Hepatocyte (in vitro differentiated cells): ENCODE results near the gene LMO4. TPM values are rescaled to one million over a fixed set of nuclear protein-coding genes. Genes with fewer than 3 reads are reported as not detected.

Source experiments
- DNase-seq: peaks from one replicate; pipeline ENCODE4 v3.0.0-alpha.2; 2016; ENCODE audit warnings: low spot score
- H2AFZ ChIP-seq: fragments of 200-600 bp; sonication (generic); 2 replicates; pipeline ENCODE4 v1.6.0; 2016; ENCODE audit warnings: antibody characterized with exemption, mild to moderate bottlenecking
- H3K27ac ChIP-seq: fragments of 200-600 bp; sonication (generic); 2 replicates; pipeline ENCODE4 v1.5.1; 2016; ENCODE audit warnings: mild to moderate bottlenecking
- H3K27me3 ChIP-seq: fragments of 200-600 bp; sonication (generic); 2 replicates; pipeline ENCODE4 v1.6.1; 2016
- H3K36me3 ChIP-seq: fragments of 200-600 bp; sonication (generic); replicated peaks from 2 replicates; pipeline ENCODE4 v1.5.1; 2016; ENCODE audit warnings: low read depth; ENCODE audit not compliant: insufficient read depth
- H3K4me1 ChIP-seq: fragments of 200-600 bp; sonication (generic); 2 replicates; pipeline ENCODE4 v1.5.1; 2016; ENCODE audit warnings: mild to moderate bottlenecking, moderate library complexity; ENCODE audit not compliant: insufficient read depth
- H3K4me2 ChIP-seq: fragments of 200-600 bp; sonication (generic); 2 replicates; pipeline ENCODE4 v1.6.0; 2016
- H3K4me3 ChIP-seq: fragments of 200-600 bp; sonication (generic); 2 replicates; pipeline ENCODE4 v1.5.1; 2016; ENCODE audit warnings: mild to moderate bottlenecking
- H3K79me2 ChIP-seq: fragments of 200-600 bp; sonication (generic); 2 replicates; pipeline ENCODE4 v1.6.0; 2017; ENCODE audit warnings: mild to moderate bottlenecking
- H3K9me2 ChIP-seq: fragments of 200-600 bp; sonication (generic); replicated peaks from 2 replicates; pipeline ENCODE4 v1.6.0; 2017; ENCODE audit warnings: mild to moderate bottlenecking; ENCODE audit not compliant: insufficient read depth
- H3K9me3 ChIP-seq: fragments of 200-600 bp; sonication (generic); 2 replicates; pipeline ENCODE4 v1.5.1; 2016; ENCODE audit warnings: low read depth, mild to moderate bottlenecking
- H4K20me1 ChIP-seq: fragments of 200-600 bp; sonication (generic); 2 replicates; pipeline ENCODE4 v1.6.0; 2016; ENCODE audit warnings: mild to moderate bottlenecking; ENCODE audit not compliant: insufficient read depth, poor library complexity, severe bottlenecking
- EZH2 ChIP-seq: fragments of 200-600 bp; sonication (generic); IDR thresholded peaks from 2 replicates; pipeline ENCODE4 v1.6.1; 2016; ENCODE audit warnings: antibody characterized with exemption, mild to moderate bottlenecking, borderline replicate concordance
- EZH2phosphoT487 ChIP-seq: fragments of 200-600 bp; sonication (generic); IDR thresholded peaks from one replicate; pipeline ENCODE4 v1.6.1; 2018; ENCODE audit warnings: antibody characterized with exemption, mild to moderate bottlenecking, low read depth, moderate library complexity; ENCODE audit not compliant: unreplicated experiment, severe bottlenecking
- WGBS: methylation state at CpG from one replicate; pipeline ENCODE4 v1.1.6; 2016; ENCODE audit warnings: low lambda C conversion rate; ENCODE audit errors: missing lambda C conversion rate; 5-methylcytosine and 5-hydroxymethylcytosine counted together
- polyA plus RNA-seq: library from polyadenylated mRNA; unstranded; fragments of >200 nt; fragmentation: Nextera tagmentation; extraction: Ambion mirVana; gene quantifications from 2 replicates; pipeline ENCODE4 v1.2.1, GENCODE V29; 2016
- total RNA-seq: library from RNA; depleted of rRNA; stranded (reverse); fragments of >200 nt; gene quantifications from 2 replicates; pipeline ENCODE4 v1.2.3, GENCODE V29; 2014
- TF ChIP-seq, protein P1 (sequence below): fragments of 200-600 bp; sonication (generic); IDR thresholded peaks from 2 replicates; pipeline ENCODE4 v1.5.1; 2016; ENCODE audit warnings: antibody characterized with exemption, mild to moderate bottlenecking; ENCODE audit not compliant: poor library complexity

The LMO4 gene
- total and polyA plus RNA-seq, 2 experiments from 2014 or later = 59.1 to 221 TPM

DNA sequence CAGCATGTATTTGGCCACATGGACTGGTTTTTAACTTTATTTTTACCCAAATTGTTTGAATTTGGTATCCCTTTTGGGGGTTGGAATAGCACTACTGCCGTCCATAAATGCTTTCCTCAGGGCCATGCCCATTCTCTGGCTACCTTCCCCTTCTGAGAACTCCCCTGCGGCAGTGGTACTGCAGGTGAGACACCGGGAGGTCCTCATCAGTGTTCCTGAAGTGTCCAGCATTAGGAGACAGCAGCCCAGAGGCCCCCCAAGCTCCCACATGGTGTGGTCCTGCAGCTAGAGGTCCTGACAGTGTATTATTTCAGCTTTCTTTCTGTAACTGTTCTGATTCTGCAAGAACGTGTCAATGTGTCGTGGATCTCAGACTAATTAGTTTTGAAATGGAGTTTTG, 8.9 kb downstream of the LMO4 start:
- peaks cover 100% of the 10 kb centered on the region for H3K79me2 ChIP-seq
- peaks cover 10% of the 10 kb centered on the region for H3K4me1 ChIP-seq
- TF ChIP-seq, protein P1, sequence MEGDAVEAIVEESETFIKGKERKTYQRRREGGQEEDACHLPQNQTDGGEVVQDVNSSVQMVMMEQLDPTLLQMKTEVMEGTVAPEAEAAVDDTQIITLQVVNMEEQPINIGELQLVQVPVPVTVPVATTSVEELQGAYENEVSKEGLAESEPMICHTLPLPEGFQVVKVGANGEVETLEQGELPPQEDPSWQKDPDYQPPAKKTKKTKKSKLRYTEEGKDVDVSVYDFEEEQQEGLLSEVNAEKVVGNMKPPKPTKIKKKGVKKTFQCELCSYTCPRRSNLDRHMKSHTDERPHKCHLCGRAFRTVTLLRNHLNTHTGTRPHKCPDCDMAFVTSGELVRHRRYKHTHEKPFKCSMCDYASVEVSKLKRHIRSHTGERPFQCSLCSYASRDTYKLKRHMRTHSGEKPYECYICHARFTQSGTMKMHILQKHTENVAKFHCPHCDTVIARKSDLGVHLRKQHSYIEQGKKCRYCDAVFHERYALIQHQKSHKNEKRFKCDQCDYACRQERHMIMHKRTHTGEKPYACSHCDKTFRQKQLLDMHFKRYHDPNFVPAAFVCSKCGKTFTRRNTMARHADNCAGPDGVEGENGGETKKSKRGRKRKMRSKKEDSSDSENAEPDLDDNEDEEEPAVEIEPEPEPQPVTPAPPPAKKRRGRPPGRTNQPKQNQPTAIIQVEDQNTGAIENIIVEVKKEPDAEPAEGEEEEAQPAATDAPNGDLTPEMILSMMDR = no peak
- no peak for TF ChIP-seq EZH2
- no peak for TF ChIP-seq EZH2phosphoT487

DNA sequence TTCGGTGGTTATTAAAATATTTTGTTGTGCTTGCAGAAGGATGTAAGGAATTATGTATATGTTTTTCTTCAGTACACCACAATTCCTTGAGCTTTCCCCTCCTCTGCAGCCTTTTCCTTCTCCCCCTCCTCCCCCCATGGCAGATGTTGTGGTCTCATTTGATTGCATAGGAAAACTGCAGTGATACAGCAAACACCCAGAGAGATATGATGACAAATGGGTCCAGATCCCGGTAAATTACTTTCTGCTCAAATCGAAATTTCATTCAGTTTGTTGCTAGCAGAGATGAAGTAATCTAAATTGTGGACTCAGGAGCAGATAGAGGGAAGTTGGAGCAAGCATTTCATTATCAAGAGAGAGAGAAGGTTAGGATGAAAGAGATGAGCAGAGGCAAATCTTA, 9.9 kb downstream of the LMO4 start:
- Histone ChIP-seq H3K27ac (peak overlapping the region; percentile 21), H3K79me2 (peaks cover 100% of the 10 kb centered on the region), H3K36me3 (peaks cover 5% of the 10 kb centered on the region), H3K9me2 (no peaks in the 10 kb centered on the region), H3K27me3 (no peaks in the 10 kb centered on the region), H3K4me2 (peak overlapping the region; percentile 89), H4K20me1 (peaks cover 71% of the 10 kb centered on the region), H3K4me3 (no peak overlapping the region), H2AFZ (no peak overlapping the region), H3K9me3 (no peaks in the 10 kb centered on the region), H3K4me1 (peaks cover 8% of the 10 kb centered on the region)
- DNase-seq = no peak
- TF ChIP-seq, protein P1 = no peak
- no peak for TF ChIP-seq EZH2
- TF ChIP-seq EZH2phosphoT487 = no peak
- WGBS = 54% methylated on average over 3 of the region's 3 CpGs

More for the DNA sequence above, 8.9 kb downstream of the LMO4 start:
- Histone ChIP-seq H2AFZ (no peak overlapping the region), H3K4me2 (peak overlapping the region; percentile 89), H3K4me3 (no peak overlapping the region), H4K20me1 (peaks cover 71% of the 10 kb centered on the region), H3K27ac (peak overlapping the region; percentile 96), H3K36me3 (peaks cover 8% of the 10 kb centered on the region), H3K9me3 (no peaks in the 10 kb centered on the region), H3K9me2 (no peaks in the 10 kb centered on the region), H3K27me3 (no peaks in the 10 kb centered on the region)
- 81% methylated on average over 5 of the region's 5 CpGs for WGBS
- DNase-seq = no peak

DNA sequence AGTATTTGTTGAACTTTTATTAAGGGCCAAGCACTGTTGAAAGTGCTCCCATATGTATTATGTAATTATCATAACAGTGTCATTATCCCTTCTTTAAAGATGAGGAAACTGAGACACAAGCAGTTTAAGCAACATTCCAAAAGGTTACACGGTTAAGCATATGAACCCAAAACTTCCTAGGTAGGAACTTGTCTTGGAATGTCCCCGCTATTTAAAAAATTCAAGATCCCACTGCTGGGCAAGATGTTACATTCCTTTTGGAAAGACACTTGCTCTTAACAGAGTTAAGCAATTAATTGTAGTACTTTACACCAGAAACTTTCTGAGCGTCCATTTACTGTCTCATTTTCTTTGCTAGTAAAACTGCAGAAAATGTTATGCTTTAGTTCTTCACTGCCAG, 15.6 kb downstream of the LMO4 start:
- H4K20me1 ChIP-seq = peaks cover 28% of the 10 kb centered on the region

More for the DNA sequence above, 15.6 kb downstream of the LMO4 start:
- TF ChIP-seq EZH2 = no peak
- TF ChIP-seq, protein P1 = no peak
- no peak for TF ChIP-seq EZH2phosphoT487
- peaks cover 13% of the 10 kb centered on the region for H3K36me3 ChIP-seq
- no peak overlapping the region for H3K27ac ChIP-seq
- H3K4me1 ChIP-seq = peaks cover 10% of the 10 kb centered on the region
- no peak for DNase-seq
- H3K27me3 ChIP-seq = no peaks in the 10 kb centered on the region
- H2AFZ ChIP-seq = no peak overlapping the region
- H3K4me3 ChIP-seq = no peak overlapping the region
- H3K9me3 ChIP-seq = no peaks in the 10 kb centered on the region
- peaks cover 66% of the 10 kb centered on the region for H3K79me2 ChIP-seq
- WGBS = 86% methylated on average over 3 of the region's 3 CpGs
- no peak overlapping the region for H3K4me2 ChIP-seq
- no peaks in the 10 kb centered on the region for H3K9me2 ChIP-seq
